HG02852 (cell line): ENCODE results near the gene RPL15.

Source experiments
- ATAC-seq: cut with Tn5 transposase; IDR thresholded peaks from one replicate; pipeline ENCODE4 v1.9.1; 2021; ENCODE audit warnings: mild to moderate bottlenecking, moderate library complexity; ENCODE audit not compliant: unreplicated experiment

The RPL15 gene

DNA sequence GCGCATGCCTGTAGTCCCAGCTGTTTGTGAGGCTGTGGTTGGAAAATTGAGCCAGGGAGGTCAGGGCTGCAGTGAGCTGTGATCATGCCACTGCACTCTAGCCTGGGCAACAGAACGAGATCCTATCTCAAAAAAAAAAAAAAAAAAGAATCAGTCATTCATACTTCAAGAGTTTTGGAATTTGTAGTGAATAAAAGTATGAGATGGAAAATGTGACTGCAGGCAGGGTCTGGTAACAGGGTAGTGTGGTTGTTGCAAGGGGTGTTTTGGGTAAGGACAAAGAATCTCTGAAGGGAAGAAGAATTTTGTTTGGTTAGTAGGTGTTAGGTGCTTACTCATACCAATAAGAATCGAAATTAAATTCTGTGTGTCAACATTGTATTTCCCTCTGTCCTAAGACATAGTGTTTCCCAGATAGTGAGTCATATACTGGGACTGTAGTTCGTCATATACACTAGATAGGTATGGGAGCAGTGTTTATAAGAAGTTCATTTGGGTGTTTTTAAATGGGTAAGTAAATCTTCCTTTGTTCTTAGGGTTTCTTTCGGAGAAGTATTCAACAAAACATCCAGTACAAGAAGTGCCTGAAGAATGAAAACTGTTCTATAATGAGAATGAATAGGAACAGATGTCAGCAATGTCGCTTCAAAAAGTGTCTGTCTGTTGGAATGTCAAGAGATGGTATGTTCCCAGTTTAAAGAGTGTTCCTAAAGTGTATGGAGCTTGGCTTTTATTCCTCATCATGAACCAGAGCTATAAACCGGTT is 42.4 kb downstream of the RPL15 start:
- ATAC-seq = no peak

DNA sequence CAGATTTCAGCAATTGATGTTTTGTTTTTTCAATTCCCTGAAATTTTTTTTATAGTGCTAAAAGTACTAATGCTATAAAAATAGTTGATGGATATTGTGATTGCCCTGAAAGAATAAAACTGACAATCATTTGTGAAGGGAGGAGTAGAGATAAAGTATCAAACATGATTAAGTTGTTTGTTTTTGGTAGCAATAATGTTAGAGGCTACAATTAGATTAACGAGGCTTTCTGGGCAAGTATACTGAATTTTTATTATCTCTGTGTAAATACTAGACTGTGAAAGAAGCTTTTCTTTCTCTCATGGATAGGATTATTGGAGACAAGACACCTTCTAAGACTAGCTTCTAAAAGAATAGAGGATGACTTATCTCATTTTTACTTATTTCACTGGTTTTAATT is 43.7 kb downstream of the RPL15 start:
- no peak for ATAC-seq

DNA sequence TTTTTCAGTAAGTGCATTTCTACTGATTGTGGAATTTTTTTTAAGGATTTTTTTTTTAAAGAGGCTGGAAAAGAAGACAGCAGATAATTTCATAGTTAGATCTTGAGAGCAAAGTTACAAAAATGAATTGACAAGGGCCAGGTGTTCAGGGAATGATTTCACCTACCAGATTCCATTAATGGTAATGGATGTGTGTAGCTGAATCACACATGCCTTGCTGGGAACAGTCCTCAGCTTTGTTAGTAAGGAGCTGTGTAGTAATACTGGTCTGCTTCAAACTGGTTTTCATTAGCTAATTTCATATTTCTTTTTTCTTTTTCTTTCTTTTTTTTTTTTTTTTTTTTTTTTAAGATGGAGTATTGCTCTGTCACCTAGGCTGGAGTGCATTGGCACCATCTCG is 44.1 kb downstream of the RPL15 start:
- ATAC-seq = no peak

- no peak for ATAC-seq
Measured at GRCh38 chr3:23961913-23962312, 45.0 kb downstream of the RPL15 start.

GRCh38 chr3:23964537-23965235 is 47.8 kb downstream of the RPL15 start:
- no peak for ATAC-seq

DNA sequence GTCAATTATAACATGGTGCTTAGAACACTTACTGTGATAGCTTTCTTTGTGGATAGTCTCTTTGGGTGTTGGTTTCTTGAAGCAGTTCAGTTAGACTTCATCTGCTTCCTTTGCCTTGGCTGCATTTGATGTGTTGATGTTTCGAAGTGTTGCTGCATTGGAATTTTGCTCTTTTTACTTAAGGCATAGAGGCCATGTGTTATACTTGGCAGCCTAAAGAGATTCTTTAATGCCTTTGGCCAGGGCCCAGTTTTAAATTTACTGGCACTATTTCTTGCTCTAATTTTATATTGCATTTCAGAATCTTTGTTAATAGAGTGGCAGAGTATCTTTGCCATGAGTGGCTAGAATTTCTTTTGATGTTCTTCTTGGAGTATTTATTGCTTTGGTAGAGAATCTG is 49.4 kb downstream of the RPL15 start:
- no peak for ATAC-seq

- ATAC-seq = no peak
Measured at GRCh38 chr3:23968463-23969184, 51.7 kb downstream of the RPL15 start.

- no peak for ATAC-seq
Measured at GRCh38 chr3:23969393-23969792, 52.5 kb downstream of the RPL15 start.
